Right lobe of liver (tissue), 6 donors: ENCODE data around the gene DNAJB9. TPM values are rescaled to one million over a fixed set of nuclear protein-coding genes. Genes with fewer than 3 reads are reported as not detected.

Experiments
- ATAC-seq, 4 donors: fragments of 200-7000 bp; cut with Tn5 transposase; one replicate each; pipeline ENCODE4 v1.9.1; 2020; ENCODE audit warnings: mild to moderate bottlenecking in 4 of 4, moderate library complexity in 4 of 4
- DNase-seq, 3 donors: peaks; one replicate each; pipeline ENCODE4 v3.0.0-alpha.2; 2020
- H3K27ac ChIP-seq, 3 donors: fragments of 200-600 bp; one replicate each; pipeline ENCODE4 v1.8.0; 2022
- H3K27me3 ChIP-seq, 2 donors: fragments of 200-600 bp; one replicate each; pipeline ENCODE4 v1.8.0; 2022
- H3K36me3 ChIP-seq, 4 donors: fragments of 200-600 bp; sonication (generic) in 1 of 4; one replicate each; pipeline versions ENCODE4 v1.5.1 to v1.8.0; 2017 to 2022; ENCODE audit warnings: control low read depth in 1 of 4
- H3K4me1 ChIP-seq, 4 donors: fragments of 200-600 bp; sonication (generic) in 1 of 4; one replicate each; pipeline versions ENCODE4 v1.5.1 to v1.8.0; 2017 to 2022; ENCODE audit warnings: control low read depth in 1 of 4
- H3K4me3 ChIP-seq, 3 donors: fragments of 200-600 bp; one replicate each; pipeline ENCODE4 v1.8.0; 2022
- H3K9me3 ChIP-seq, 4 donors: fragments of 200-600 bp; sonication (generic) in 1 of 4; one replicate each; pipeline versions ENCODE4 v1.5.1 to v1.8.0; 2017 to 2022; ENCODE audit warnings: control low read depth in 1 of 4
- CTCF ChIP-seq, 4 donors: fragments of 200-600 bp in 3 of 4; fragments of 450-650 bp in 1 of 4; IDR thresholded peaks; one replicate each; pipeline versions ENCODE4 v1.5.1 to v1.8.0; 2016 to 2022; ENCODE audit warnings: antibody characterized with exemption in 4 of 4, mild to moderate bottlenecking in 2 of 4
- POLR2A ChIP-seq: fragments of 450-650 bp; IDR thresholded peaks from one replicate; pipeline ENCODE4 v1.6.1; 2017; ENCODE audit warnings: antibody characterized with exemption, mild to moderate bottlenecking
- WGBS: methylation state at CpG from one replicate; pipeline ENCODE4 v1.1.6; 2018; ENCODE audit warnings: low coverage, low lambda C conversion rate; ENCODE audit not compliant: insufficient coverage; ENCODE audit errors: missing lambda C conversion rate; 5-methylcytosine and 5-hydroxymethylcytosine counted together
- intact Hi-C, 2 donors: fragments of 100-400 bp; cut with DNase I; formaldehyde crosslinking; loops; one replicate each; pipeline versions ENCODE4 v1.11.2 to v1.14.1; 2022
- total RNA-seq, 6 experiments: library from RNA; depleted of rRNA in 2 of 6; stranded (reverse); fragments of >200 nt in 2 of 6; fragmentation: NEBNext Ultra II Directional in 3 of 6; extraction: Animal tissue kit (Norgen Biotek cat#: 25700) in 3 of 6; gene quantifications; one replicate each; pipeline versions ENCODE4 v1.1.0 to v1.2.4, GENCODE V29; 2016 to 2023
- donor health status: DM: no; HTN: yes; CAD: no.
- donor health status: DM: no; HTN: no; CAD: no.
- donor health status: DM: no; HTN: no; CAD: no.
- donor health status: DM: no; HTN: yes; CAD: no.
- donor health status: DM: no; HTN: yes; CAD: no.

Gene DNAJB9
- total RNA-seq, 6 experiments from 2014 or later: 39.1 to 57.0 (median 53.4) TPM

GRCh38 chr7:108568801-108569380, 783 bp upstream of the DNAJB9 start:
- intact Hi-C loops: no loop called here
- peaks cover 3 to 25% (median 9%) of the 10 kb centered on the region in 4 donors for H3K36me3 ChIP-seq
- peaks cover 0 to 41% (median 10%) of the 10 kb centered on the region in 4 donors for H3K4me1 ChIP-seq
- H3K27ac ChIP-seq: peak overlapping the region; percentile 96 to 97 (median 96)
- TF ChIP-seq POLR2A (no peak), CTCF (IDR thresholded peaks at IDR 0.05) (no peak)
- DNase-seq (no peak), ATAC-seq (no peak)
- 7% methylated on average over 12 of the region's 24 CpGs for WGBS
- no peaks in the 10 kb centered on the region for H3K27me3 ChIP-seq
- peak overlapping the region; percentile 78 to 85 (median 84) for H3K4me3 ChIP-seq
- H3K9me3 ChIP-seq: no peaks in the 10 kb centered on the region

- intact Hi-C loops: no loop called here
- Histone ChIP-seq H3K27ac (peak overlapping the region; percentile 96), H3K27me3 (no peaks in the 10 kb centered on the region), H3K9me3 (no peaks in the 10 kb centered on the region), H3K36me3 (peaks cover 0 to 28% (median 16%) of the 10 kb centered on the region in 4 donors), H3K4me3 (peak overlapping the region; percentile 78 to 85 (median 84)), H3K4me1 (peaks cover 0 to 46% (median 12%) of the 10 kb centered on the region in 4 donors)
- no peak for TF ChIP-seq POLR2A
- TF ChIP-seq CTCF (IDR thresholded peaks at IDR 0.05): no peak
- WGBS: 0% methylated on average over 19 of the region's 36 CpGs
- peak; percentile 52 to 62 (median 53) for DNase-seq
- ATAC-seq: peak; percentile 36 to 56 (median 49)
These were observed 577 bp downstream of the DNAJB9 start for GRCh38 chr7:108570146-108570755.

- 79% methylated on average over 2 of the region's 2 CpGs for WGBS
- TF ChIP-seq CTCF (IDR thresholded peaks at IDR 0.05) (no peak), POLR2A (no peak)
- Histone ChIP-seq H3K27me3 (no peaks in the 10 kb centered on the region), H3K4me1 (peaks cover 0 to 38% (median 12%) of the 10 kb centered on the region in 4 donors), H3K9me3 (no peaks in the 10 kb centered on the region), H3K36me3 (peaks cover 0 to 32% (median 16%) of the 10 kb centered on the region in 4 donors), H3K4me3 (no peak overlapping the region), H3K27ac (no peak overlapping the region)
- intact Hi-C loops: no loop called here
- DNase-seq (no peak), ATAC-seq (no peak)
These were observed 2.8 kb downstream of the DNAJB9 start for GRCh38 chr7:108572480-108572879.

- DNase-seq: no peak
- Histone ChIP-seq H3K4me1 (peaks cover 0 to 27% (median 12%) of the 10 kb centered on the region in 4 donors), H3K9me3 (no peaks in the 10 kb centered on the region), H3K27ac (no peak overlapping the region), H3K36me3 (peaks cover 0 to 32% (median 16%) of the 10 kb centered on the region in 4 donors), H3K27me3 (no peaks in the 10 kb centered on the region), H3K4me3 (no peak overlapping the region)
- 100% methylated on average over 1 of the region's 2 CpGs for WGBS
- intact Hi-C loops: no loop called here
- no peak for ATAC-seq
- TF ChIP-seq CTCF (IDR thresholded peaks at IDR 0.05) (no peak), POLR2A (no peak)
These were observed 5.5 kb downstream of the DNAJB9 start for GRCh38 chr7:108575156-108575555.
